ENCODE measurements around the gene GATAD2A.
A peak's percentile ranks its signal among the peaks of the same experiment; 100 is the strongest.
"Not testable (repeated sequence)": the region's sequence is repeated elsewhere in the genome, so short reads cannot be mapped to it uniquely, and the experiment has no call there.

Gene GATAD2A

GRCh38 chr19:19447536-19448237 lies 42.2 kb downstream of the GATAD2A start:
- DNase-seq, result no peak

DNA sequence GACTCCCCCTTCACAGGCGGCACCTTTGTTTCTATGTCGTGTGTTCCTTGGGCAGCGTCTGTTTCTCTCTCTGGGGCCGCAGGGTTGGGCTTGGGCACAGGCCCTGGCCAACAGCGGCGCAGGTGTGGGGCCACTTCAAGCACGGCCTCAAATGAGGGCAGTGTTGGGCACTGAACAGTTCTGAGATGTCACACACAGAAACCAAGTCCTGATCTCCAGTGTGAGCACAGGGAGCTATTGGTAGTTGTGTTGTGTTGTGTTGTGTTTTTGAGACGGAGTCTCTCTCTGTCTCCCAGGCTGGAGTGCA lies 42.7 kb downstream of the GATAD2A start:
- no peak for DNase-seq

DNA sequence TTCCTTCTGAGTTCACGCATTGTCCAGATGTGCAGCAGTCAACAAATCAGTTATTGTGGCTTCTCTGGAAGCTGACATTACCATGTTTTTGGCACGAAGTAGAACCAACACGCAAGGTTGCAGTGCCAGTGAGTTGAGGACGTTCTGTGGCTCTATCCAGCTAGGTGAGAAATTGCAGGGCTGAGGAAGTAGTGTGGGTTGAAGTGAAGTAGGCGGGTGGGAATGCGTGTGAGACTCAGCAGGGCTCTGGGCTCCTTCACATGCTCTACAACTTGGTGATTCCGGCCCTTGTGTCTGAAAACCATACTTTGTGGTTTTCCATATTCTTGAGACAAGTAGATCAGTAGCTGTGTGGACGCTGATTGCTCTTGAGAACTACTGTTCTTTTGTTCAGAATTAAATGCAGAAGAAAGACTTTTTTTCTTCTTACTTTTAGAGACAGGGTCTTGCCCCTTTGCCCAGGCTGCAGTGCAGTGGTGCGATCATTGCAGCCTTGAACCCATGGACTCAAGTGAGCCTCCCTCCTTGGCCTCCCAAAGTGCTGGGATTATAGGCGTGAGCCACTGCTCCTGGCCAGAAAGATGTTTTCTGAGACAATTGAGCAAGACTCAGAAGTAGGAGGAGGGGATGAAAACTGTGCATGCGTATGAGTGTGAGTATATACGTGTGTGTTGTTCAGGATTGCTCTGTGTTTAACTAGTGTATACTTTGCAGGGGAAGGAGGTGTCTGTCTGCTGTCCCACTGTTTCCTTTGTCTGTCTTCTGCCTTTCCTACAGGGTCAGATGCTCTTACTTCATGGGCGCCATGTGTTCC lies 46.2 kb downstream of the GATAD2A start:
- DNase-seq, result no peak

GRCh38 chr19:19452243-19453124 lies 47.0 kb downstream of the GATAD2A start:
- DNase-seq, result no peak

- no peak for DNase-seq
Measured at GRCh38 chr19:19453125-19453454, 47.6 kb downstream of the GATAD2A start.

- DNase-seq, result not testable (repeated sequence)
Measured at GRCh38 chr19:19455166-19455919, 49.9 kb downstream of the GATAD2A start.

DNA sequence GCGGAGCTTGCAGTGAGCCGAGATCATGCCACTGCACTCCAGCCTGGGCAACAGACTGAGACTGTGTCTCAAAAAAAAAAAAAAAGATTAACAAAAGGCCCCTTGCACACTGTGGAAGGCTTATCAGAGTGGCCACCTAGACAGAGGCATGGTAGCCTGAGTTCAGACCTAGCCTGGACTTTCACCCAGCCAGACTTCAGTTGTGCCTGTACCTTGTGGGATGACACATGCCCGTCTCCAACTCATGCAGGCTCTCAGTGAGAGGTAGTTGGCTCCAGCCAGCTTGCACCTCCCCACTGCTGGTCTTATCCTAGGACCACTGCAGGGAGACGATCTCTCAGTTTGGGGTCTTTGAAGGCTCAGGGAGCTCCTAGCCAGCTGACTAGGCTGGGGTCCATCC lies 52.2 kb downstream of the GATAD2A start:
- no peak for DNase-seq

DNA sequence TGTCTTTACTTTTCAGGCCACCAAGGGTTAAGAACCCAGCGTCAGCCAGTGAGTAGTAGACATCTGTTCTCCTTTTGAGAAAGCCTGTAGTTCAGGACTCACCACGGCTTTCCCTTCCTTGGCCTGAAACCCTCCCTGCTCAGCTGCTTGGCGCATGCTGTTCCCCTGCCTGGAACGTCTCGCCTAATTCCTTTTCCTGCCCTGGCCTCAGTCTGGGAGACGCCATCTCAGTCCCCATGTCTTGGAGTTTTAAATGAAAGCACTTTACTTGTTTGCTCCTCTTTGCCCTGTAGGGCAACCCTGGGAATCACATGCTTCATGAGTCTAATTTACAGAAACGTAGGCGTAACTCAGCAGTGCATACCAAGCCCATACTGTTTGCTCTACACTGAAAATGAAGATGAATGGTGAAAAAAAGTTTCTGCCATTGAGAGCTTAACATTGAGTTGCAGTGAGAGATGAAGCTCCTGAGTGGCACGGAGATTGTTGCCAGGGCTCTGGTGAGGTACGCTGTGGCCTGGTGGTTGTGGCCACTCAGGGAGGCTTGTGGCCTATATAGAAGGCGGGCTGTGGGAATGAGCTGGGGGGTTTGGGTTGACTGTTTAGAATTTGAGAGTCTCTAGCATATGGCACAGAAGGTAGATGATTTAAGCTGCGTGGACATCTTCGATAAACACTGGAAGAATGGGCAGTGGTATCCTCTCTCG lies 52.8 kb downstream of the GATAD2A start:
- no peak for DNase-seq

DNA sequence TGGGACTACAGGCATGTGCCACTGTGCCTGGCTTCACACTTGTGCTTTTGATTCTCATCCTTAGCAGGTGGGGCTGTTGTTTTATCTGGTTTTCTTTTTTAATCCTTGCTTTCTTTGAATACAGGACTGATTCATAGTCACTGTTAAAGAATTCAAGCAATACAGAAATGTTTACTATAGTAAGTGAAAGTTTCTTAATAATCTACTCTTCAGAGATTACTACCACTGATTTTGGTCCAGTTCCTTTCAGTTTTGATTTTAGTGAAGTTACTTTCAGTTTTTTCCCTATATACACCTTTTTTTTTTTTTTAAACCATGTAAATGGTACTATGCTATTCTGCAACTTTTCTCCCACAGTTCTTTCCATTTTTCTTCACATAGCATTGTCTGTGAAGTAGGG lies 53.6 kb downstream of the GATAD2A start:
- no peak for DNase-seq

GRCh38 chr19:19459707-19460251 lies 54.3 kb downstream of the GATAD2A start:
- DNase-seq, result no peak

- no peak for DNase-seq
Measured at GRCh38 chr19:19460258-19460731, 54.8 kb downstream of the GATAD2A start.

DNA sequence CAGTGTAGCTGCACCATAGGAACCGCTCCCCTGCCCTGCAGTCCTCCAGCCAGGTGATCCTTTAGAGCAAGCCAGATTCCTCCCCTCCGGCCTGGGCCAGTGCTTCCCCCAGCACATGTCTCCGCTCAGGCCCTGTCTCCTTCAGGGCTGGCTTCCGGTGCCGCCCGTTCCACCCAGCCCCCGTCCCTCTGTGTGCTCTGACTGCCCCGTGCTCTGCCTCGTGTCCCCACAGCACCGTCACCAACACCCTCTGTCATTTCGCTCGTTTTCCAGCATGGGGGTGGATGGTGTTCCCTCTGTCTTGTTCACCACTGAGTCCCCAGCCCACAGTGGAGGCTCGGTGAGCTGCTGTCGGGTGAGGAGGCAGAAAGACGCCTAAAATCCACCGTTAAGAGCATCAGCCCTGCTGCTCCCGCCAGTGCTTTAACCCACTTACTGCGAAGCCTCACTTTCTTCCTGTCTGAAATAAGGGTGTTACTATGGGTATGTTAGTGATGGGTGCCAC lies 55.3 kb downstream of the GATAD2A start:
- DNase-seq, result no peak

DNA sequence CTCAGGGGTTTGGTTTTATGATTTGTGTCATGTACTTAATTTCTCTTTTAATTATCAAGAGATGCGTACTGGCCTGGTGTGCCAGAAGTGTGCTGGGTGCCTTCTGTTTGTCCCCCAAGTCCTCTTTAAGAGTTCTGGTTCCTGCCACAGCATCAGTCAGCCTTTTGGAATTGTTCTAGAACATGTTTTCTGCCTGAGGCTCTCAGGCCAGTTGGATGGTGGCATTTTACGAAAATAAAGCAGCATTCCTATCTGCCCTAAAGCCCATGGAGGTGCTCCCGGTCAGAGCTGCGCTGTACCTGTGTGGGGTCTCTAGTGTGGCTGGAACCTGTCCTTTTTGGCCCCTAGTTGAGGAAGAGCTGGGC lies 55.8 kb downstream of the GATAD2A start:
- no peak for DNase-seq

DNA sequence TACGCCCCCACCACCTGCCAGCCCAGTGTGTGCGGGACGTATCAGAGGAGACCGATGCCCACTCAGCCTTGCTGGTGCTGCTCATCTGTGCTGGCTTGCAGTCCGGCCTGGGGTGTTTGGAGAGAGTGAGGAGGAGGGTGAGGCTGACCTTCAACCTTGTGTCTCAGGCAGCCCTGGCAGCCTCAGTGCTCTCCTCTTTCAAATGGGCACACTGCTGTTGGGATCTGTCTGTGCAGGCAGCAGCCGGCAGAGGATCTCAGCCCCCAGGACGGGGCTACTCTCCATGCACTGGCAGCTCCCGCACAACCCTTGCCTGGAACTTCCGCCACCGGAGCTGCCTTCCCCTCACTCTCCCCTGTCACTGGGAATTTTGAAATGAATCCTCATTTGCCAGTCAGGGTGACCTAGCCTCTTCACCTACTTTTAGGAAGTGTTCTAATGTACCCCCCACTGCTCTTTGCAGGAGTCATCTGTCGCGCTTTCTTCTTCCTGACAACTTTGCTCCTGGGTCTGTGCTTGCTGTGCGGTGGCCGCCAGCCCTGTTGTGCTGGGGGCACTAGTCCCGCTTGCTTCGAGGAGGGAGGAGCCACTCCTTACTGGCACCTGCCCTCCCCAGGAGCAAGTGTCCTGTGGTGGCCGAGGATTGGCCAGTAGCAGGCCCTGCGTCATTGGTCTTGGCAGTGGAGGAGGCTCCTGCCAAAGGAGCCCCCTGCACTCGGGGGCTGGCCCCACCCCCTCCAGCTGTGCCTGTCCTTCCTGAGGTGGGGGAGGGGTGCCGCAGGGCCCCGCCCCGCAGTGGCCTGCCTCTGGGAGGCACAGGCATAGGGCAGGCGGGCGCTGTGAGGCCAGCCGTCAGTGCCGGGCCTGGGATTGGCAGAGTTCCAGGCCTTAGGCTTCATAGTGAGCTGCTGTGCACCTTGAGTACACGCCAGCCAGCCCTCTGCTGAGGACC lies 56.5 kb downstream of the GATAD2A start:
- DNase-seq, result peak; percentile 36

- no peak for DNase-seq
Measured at GRCh38 chr19:19463348-19464117, 58.1 kb downstream of the GATAD2A start.

DNA sequence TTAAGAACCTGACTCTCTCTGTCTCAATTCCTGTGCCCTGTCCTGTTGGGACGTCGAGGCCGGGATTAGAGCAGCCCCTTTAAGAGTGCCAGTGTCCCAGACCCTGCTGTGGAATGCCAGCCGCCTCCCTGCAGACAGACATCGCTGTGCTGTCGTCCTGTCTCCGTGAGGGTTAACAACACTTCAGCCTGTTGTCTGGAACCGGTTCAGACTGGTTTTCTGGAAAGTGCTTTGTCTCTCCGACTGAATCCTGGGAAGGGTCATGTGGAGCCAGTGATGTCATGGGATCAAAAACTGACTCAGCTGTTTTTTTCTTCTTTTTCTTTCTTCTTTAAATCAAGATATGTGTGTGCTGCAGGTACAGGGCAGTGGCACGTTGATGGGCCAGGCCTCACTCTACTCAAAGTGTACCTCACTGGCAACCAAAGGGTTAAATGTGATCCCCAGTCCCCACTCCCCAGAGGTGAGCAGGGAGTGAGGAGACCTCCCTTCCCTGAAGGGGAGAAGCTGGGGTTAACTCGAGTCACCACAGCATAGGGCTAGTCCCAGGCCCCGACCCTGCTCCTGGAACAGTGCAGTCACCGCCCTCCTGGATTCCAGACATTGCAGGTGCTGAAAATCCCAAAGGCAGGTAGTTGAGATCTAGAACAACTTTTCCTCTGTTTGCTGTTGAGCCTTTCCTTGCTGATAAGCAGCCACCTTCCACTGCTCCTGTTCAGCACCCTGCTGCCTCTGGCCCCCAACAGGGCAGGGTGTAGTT lies 59.0 kb downstream of the GATAD2A start:
- DNase-seq, result no peak

GRCh38 chr19:19465436-19466070 lies 60.1 kb downstream of the GATAD2A start:
- no peak for DNase-seq

- DNase-seq, result no peak
Measured at GRCh38 chr19:19466201-19466600, 60.7 kb downstream of the GATAD2A start.

Data from NCI-H1694 (cell line).